Esophagus squamous epithelium (tissue), 5 donors: ENCODE data around the gene PPP1R36. TPM values are rescaled to one million over a fixed set of nuclear protein-coding genes. Genes with fewer than 3 reads are reported as not detected.

Experiments used
- DNase-seq: peaks from one replicate; lab custom pipeline; 2025; lab: John Stamatoyannopoulos, UW
- H3K27ac ChIP-seq, 4 donors: fragments of 200-600 bp; sonication (generic); one replicate each; pipeline ENCODE4 v1.5.1; 2016 to 2019; ENCODE audit warnings: mild to moderate bottlenecking in 1 of 4
- H3K27me3 ChIP-seq, 4 donors: fragments of 200-600 bp; sonication (generic); 1 replicate in 3 of 4; 2 replicates in 1 of 4; pipeline versions ENCODE4 v1.5.1 to v1.6.0; 2017 to 2021; ENCODE audit warnings: antibody characterized with exemption in 1 of 4
- H3K36me3 ChIP-seq, 3 donors: fragments of 200-600 bp; sonication (generic); one replicate each; pipeline ENCODE4 v1.5.1; 2016 to 2019
- H3K4me1 ChIP-seq, 3 donors: fragments of 200-600 bp; sonication (generic); one replicate each; pipeline ENCODE4 v1.5.1; 2017 to 2019
- H3K4me3 ChIP-seq, 4 donors: fragments of 200-600 bp; sonication (generic); 1 replicate in 3 of 4; 2 replicates in 1 of 4; pipeline ENCODE4 v1.5.1; 2016 to 2019; ENCODE audit warnings: mild to moderate bottlenecking in 2 of 4, moderate library complexity in 1 of 4
- H3K9me3 ChIP-seq, 3 donors: fragments of 200-600 bp; sonication (generic); one replicate each; pipeline ENCODE4 v1.5.1; 2016 to 2019
- CTCF ChIP-seq, 6 experiments: fragments of 450-650 bp in 4 of 6; fragments of 200-600 bp in 2 of 6; sonication (generic) in 2 of 6; IDR thresholded peaks; one replicate each; pipeline ENCODE4 v1.5.1; 2016 to 2019; ENCODE audit warnings: antibody characterized with exemption in 6 of 6, mild to moderate bottlenecking in 4 of 6, moderate library complexity in 4 of 6
- POLR2A ChIP-seq, 4 donors: fragments of 450-650 bp; IDR thresholded peaks; one replicate each; pipeline ENCODE4 v1.6.1; 2017; ENCODE audit warnings: antibody characterized with exemption in 4 of 4, mild to moderate bottlenecking in 4 of 4, moderate library complexity in 3 of 4
- WGBS, 2 donors: methylation state at CpG; one replicate each; pipeline ENCODE4 v1.1.5; 2018; 5-methylcytosine and 5-hydroxymethylcytosine counted together
- intact Hi-C: fragments of 100-400 bp; cut with DNase I; formaldehyde crosslinking; loops from one replicate; pipeline ENCODE4 v1.15.0; 2022
- total RNA-seq, 4 donors: library from RNA; depleted of rRNA; stranded (reverse); fragments of >200 nt; gene quantifications; one replicate each; pipeline ENCODE4 v1.1.0, GENCODE V29; 2016
- donor health status: DM: yes; HTN: yes; CAD: no.

PPP1R36 gene
- total RNA-seq, 4 donors from 2014 or later = 0.23 to 1.3 (median 1.2) TPM

DNA sequence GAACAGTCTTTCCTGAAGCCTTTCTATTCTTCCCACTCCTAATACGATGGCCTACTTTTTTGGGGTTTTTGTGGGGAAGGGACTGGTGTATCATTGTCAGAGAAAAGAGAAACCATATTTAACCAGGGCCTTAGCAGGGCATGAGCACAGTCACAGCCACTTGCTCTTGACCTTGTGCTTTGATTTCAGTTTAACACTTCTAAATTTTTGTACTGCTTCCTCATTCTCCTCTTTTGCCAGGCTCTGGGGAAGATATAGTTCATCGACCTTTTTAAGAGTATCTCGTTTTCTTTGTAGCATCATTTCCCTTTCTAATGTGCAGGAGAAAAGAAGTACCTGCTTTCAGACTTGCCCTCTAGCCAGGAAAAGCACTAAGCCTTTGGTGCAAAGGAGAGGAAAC is 43.0 kb upstream of the PPP1R36 start:
- Histone ChIP-seq H3K4me3 (peak overlapping the region in 3 of 4 donors; percentile 85 to 96 (median 89)), H3K4me1 (peaks cover 44 to 76% (median 46%) of the 10 kb centered on the region in 3 donors), H3K9me3 (no peaks in the 10 kb centered on the region), H3K27me3 (no peaks in the 10 kb centered on the region), H3K36me3 (no peaks in the 10 kb centered on the region), H3K27ac (peak overlapping the region; percentile 99 to 100 (median 100))
- DNase-seq = no peak
- no peak for TF ChIP-seq CTCF (IDR thresholded peaks at IDR 0.05)
- TF ChIP-seq POLR2A (IDR thresholded peaks at IDR 0.05) = no peak
- WGBS, 2 donors = 8 to 19% methylated on average over 3 of the region's 3 CpGs
- intact Hi-C loops = no loop called here

DNA sequence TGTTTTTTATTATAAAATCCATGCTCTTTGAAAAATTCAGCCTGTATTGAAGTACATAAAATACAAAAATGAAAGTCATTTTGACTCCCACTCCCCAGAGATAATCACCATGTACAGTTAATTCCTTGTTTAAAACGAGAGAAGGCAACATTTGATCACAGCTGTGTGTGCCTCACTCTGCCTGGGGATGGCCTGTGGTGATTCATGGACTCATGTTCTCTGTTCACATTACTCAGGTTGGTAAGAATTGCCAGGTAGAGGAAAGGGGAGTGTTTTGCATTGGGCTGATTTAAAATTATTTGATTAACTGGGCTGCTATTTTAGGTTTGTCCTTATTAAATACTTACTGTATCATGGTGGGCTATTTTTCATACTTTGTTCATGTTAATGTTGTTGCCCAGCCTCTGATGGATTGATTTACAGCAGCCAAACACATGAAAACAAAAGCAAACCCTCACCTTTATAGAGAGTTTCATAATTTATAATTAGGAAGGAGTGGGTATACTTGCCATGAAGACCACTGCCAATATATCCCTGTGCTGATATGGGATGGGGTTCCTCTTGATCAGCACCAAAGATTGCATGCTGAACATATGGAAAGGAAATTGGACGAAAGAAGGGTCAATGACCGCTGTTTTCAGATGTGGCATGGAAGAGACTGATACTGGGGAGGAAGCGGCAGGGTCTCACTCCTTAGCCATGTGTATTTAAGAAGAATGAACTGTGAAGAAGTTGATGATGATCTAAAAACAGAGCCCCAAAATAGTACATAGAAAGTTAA is 42.2 kb upstream of the PPP1R36 start:
- TF ChIP-seq POLR2A (IDR thresholded peaks at IDR 0.05) (no peak), CTCF (IDR thresholded peaks at IDR 0.05) (no peak)
- peak overlapping the region in 3 of 4 donors; percentile 99 to 100 (median 99) for H3K27ac ChIP-seq
- no peak overlapping the region for H3K4me3 ChIP-seq
- 52 to 62% methylated on average over 4 of the region's 4 CpGs for WGBS, 2 donors
- peaks cover 38 to 76% (median 38%) of the 10 kb centered on the region in 3 donors for H3K4me1 ChIP-seq
- no peaks in the 10 kb centered on the region for H3K27me3 ChIP-seq
- H3K9me3 ChIP-seq = no peaks in the 10 kb centered on the region
- H3K36me3 ChIP-seq = no peaks in the 10 kb centered on the region
- DNase-seq = no peak
- intact Hi-C loops = no loop called here

GRCh38 chr14:64508215-64508776 is 41.5 kb upstream of the PPP1R36 start:
- no peaks in the 10 kb centered on the region for H3K27me3 ChIP-seq
- H3K27ac ChIP-seq = peak overlapping the region in 2 of 4 donors; percentile 70 to 100
- H3K4me1 ChIP-seq = peaks cover 32 to 79% (median 37%) of the 10 kb centered on the region in 3 donors
- intact Hi-C loops = no loop called here
- 21 to 29% methylated on average over 1 of the region's 1 CpG for WGBS, 2 donors
- H3K36me3 ChIP-seq = no peaks in the 10 kb centered on the region
- no peak overlapping the region for H3K4me3 ChIP-seq
- no peak for DNase-seq
- H3K9me3 ChIP-seq = no peaks in the 10 kb centered on the region
- TF ChIP-seq CTCF (IDR thresholded peaks at IDR 0.05) (no peak), POLR2A (IDR thresholded peaks at IDR 0.05) (no peak)

GRCh38 chr14:64509036-64509435 is 40.7 kb upstream of the PPP1R36 start:
- no peaks in the 10 kb centered on the region for H3K27me3 ChIP-seq
- no peaks in the 10 kb centered on the region for H3K36me3 ChIP-seq
- no peaks in the 10 kb centered on the region for H3K9me3 ChIP-seq
- WGBS, 2 donors = 45 to 52% methylated on average over 5 to 8 of the region's 8 CpGs
- DNase-seq = no peak
- intact Hi-C loops = no loop called here
- no peak overlapping the region for H3K4me3 ChIP-seq
- peaks cover 32 to 86% (median 41%) of the 10 kb centered on the region in 3 donors for H3K4me1 ChIP-seq
- TF ChIP-seq POLR2A (IDR thresholded peaks at IDR 0.05) = no peak
- peak overlapping the region in 3 of 4 donors; percentile 17 to 70 (median 69) for H3K27ac ChIP-seq

DNA sequence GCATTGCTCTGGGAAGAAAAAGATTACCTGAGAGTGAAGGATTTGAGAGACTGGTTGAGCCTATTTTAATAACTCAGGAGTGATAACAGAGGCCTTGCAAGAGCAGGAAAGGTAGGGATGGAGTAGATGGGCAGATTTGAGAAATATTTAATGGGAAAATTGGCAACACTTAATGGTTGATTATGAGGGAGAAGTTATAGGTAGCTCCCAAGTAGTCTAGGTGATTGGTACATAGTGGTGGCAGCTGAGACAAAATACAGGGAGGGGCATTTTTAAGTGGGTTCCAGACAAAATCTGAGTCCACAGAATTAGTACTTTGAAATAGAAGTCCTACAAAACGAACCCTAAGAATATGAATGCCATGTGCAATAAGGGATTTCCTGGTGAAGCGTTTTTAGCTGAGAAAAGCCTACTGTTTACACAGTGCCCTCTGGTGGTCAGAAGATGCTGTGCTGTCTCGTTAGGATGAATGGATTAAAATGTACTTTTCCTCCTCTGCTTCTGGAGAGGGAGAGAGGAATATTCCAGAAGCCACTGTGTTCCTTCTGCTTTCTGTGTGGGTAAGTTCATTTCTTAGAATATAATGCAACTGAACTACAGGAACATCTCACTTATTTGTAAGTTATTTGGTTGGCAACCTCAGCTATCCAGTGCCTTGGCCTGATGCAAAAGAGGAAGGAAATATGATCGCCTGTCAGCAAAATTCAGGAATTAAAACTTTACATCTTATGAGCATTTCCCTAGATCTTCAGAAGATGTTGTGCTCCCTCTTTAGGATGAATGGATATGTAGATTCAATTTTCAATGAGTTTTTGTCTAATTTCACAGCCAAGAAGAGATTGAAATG is 38.7 kb upstream of the PPP1R36 start:
- Histone ChIP-seq H3K9me3 (no peaks in the 10 kb centered on the region), H3K36me3 (no peaks in the 10 kb centered on the region), H3K27ac (peak overlapping the region in 3 of 4 donors; percentile 35 to 69 (median 67)), H3K27me3 (no peaks in the 10 kb centered on the region), H3K4me3 (no peak overlapping the region), H3K4me1 (peaks cover 34 to 99% (median 44%) of the 10 kb centered on the region in 3 donors)
- 11 to 19% methylated on average over 4 of the region's 4 CpGs for WGBS, 2 donors
- no peak for DNase-seq
- intact Hi-C loops = no loop called here
- TF ChIP-seq POLR2A (IDR thresholded peaks at IDR 0.05) (no peak), CTCF (IDR thresholded peaks at IDR 0.05) (peak; percentile 83 to 92 (median 88))
